ENCODE results near the gene CIAO2B. TPM values are rescaled to one million over a fixed set of nuclear protein-coding genes. Genes with fewer than 3 reads are reported as not detected.
"Not testable (repeated sequence)": the region's sequence is repeated elsewhere in the genome, so short reads cannot be mapped to it uniquely, and the experiment has no call there.

The CIAO2B gene
- polyA plus RNA-seq, result 100 to 1,000 TPM; 139 to 266 TPM

DNA sequence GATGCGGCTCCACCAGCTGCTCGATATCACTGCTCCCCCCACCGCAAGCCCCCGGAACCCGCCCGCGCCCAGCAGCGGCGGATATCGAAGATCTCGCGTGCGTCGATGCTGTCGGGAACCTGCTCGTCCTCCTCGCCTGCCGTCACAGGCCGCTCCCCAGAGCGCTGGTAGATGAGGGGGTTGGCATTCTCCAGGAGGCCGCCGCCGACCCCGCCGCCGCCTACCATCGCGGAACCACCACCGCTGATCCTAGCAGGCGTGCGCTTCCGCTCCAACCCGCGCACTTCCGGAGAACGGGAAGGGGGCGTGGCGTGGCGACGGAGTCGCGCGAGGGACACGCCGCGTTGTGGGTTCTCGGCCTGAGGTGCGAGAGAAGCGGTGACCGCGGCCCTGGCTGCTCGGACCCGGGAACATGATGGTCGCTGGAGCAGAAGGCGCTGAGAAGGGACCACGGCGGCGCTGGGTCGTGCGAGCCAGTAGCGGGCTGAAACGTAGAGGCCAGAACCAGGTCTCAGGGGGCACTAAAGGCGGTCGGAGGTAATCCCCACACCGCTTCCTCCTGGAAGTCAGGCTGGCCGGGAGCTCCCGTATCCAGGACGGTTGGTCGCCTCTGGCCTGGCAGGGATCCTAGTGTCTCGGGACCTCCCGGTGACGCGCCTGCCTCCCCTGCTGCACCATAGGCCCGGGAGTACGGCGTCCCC is at the start of gene CIAO2B:
Gene CIAO2B (minus strand): TSS at position 265 of the 701 bp plus-strand sequence. CDS start 38 bp downstream, at position 227.
- H3K36me3 ChIP-seq (ENCODE audit: control insufficient read depth in 2 of 2, insufficient read depth in 2 of 2, low read length in 1 of 2), result peaks cover 9 to 29% of the 10 kb centered on the region in 2 donors
- no peaks in the 10 kb centered on the region for H3K27me3 ChIP-seq (ENCODE audit: control insufficient read depth in 1 of 2, insufficient read depth in 2 of 2, low read length in 2 of 2)
- peak within 1 kb of the TSS; percentile 96 for H3K27ac ChIP-seq (ENCODE audit: low read depth in 2 of 2, low read length in 1 of 2)
- H3K9me3 ChIP-seq (ENCODE audit: control insufficient read depth in 2 of 2, insufficient read depth in 1 of 2, low read depth in 1 of 2, low read length in 1 of 2), result no peaks in the 10 kb centered on the region
- H3K4me1 ChIP-seq (ENCODE audit: control insufficient read depth in 2 of 2, insufficient read depth in 2 of 2, low read length in 1 of 2), result peaks cover 7 to 15% of the 10 kb centered on the region in 2 donors
- WGBS, 2 donors, result 0% methylated on average over 73 to 76 of the region's 76 CpGs
- peak within 1 kb of the TSS; percentile 75 for H3K4me3 ChIP-seq (ENCODE audit: low read depth in 1 of 2, low read length in 2 of 2)

DNA sequence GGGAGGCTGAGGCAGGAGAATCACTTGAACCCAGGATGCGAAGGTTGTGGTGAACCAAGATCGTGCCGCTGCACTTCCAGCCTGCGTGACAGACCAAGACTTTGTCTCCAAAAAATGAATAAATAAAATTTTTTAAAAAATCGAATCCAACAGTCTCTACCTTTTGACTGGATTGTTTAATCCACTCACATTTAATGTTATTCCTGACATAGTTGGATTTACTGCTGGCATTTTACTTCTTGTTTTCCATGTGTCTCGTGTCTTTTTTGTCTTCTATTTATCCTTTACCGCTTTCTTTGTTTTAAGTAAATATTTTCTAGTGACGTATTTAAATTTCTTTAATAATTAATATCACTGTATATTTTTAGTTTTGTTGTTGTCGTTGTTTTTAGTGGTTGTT is 48.8 kb upstream of the CIAO2B start:
- no peak overlapping the region for H3K4me3 ChIP-seq (ENCODE audit: low read depth in 1 of 2, low read length in 2 of 2)
- 95 to 96% methylated on average over 9 of the region's 9 CpGs for WGBS, 2 donors
- H3K9me3 ChIP-seq (ENCODE audit: control insufficient read depth in 2 of 2, insufficient read depth in 1 of 2, low read depth in 1 of 2, low read length in 1 of 2), result no peaks in the 10 kb centered on the region
- H3K27me3 ChIP-seq (ENCODE audit: control insufficient read depth in 1 of 2, insufficient read depth in 2 of 2, low read length in 2 of 2), result no peaks in the 10 kb centered on the region
- H3K4me1 ChIP-seq (ENCODE audit: control insufficient read depth in 2 of 2, insufficient read depth in 2 of 2, low read length in 1 of 2), result peaks cover 0 to 1% of the 10 kb centered on the region in 2 donors
- H3K27ac ChIP-seq (ENCODE audit: low read depth in 2 of 2, low read length in 1 of 2), result no peak overlapping the region
- H3K36me3 ChIP-seq (ENCODE audit: control insufficient read depth in 2 of 2, insufficient read depth in 2 of 2, low read length in 1 of 2), result no peaks in the 10 kb centered on the region

DNA sequence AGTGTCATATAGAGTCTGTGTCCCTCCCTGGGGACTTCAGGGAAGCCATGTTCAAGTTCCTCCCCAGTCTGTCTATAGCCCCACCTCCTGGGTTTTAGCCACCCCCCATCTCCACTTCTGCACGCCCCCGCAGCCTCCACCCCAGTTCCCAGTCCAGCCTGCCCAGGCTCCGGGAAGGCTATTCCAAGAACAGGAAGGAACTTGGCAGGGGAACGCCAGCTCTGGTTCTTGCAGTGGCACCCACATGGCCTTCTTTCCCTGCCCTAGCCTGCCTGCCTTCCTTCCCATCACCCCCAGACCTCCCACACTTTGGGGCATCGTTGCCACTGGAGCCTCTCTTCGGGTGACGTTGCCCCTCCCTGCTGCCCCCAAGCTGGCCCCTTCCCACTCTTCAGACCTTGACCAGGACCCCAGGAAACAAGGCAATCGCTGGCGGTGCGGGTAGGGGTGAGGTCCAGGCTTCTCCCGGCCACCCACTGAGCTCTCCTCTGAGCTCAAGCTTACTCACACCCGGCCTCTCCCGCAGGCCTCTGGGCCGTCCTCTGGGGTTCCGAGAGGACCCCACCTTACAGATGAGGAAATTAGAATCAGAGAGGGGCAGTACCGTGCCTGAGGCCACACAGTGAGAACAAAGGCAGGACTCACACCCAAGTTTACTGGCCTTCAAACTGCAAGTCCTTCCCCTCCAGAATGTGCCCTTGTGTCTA is 45.0 kb upstream of the CIAO2B start:
- H3K4me3 ChIP-seq (ENCODE audit: low read depth in 1 of 2, low read length in 2 of 2), result no peak overlapping the region
- 58 to 64% methylated on average over 15 to 16 of the region's 16 CpGs for whole genome bisulfite sequencing, 2 donors
- no peaks in the 10 kb centered on the region for H3K27me3 ChIP-seq (ENCODE audit: control insufficient read depth in 1 of 2, insufficient read depth in 2 of 2, low read length in 2 of 2)
- H3K27ac ChIP-seq (ENCODE audit: low read depth in 2 of 2, low read length in 1 of 2), result no peak overlapping the region
- H3K36me3 ChIP-seq (ENCODE audit: control insufficient read depth in 2 of 2, insufficient read depth in 2 of 2, low read length in 1 of 2), result no peaks in the 10 kb centered on the region
- no peaks in the 10 kb centered on the region for H3K9me3 ChIP-seq (ENCODE audit: control insufficient read depth in 2 of 2, insufficient read depth in 1 of 2, low read depth in 1 of 2, low read length in 1 of 2)
- H3K4me1 ChIP-seq (ENCODE audit: control insufficient read depth in 2 of 2, insufficient read depth in 2 of 2, low read length in 1 of 2), result peaks cover 2% of the 10 kb centered on the region in 2 donors

- H3K27ac ChIP-seq (ENCODE audit: low read depth in 2 of 2, low read length in 1 of 2), result no peak overlapping the region
- H3K36me3 ChIP-seq (ENCODE audit: control insufficient read depth in 2 of 2, insufficient read depth in 2 of 2, low read length in 1 of 2), result no peaks in the 10 kb centered on the region
- 19 to 27% methylated on average over 12 to 15 of the region's 15 CpGs for WGBS, 2 donors
- no peak overlapping the region for H3K4me3 ChIP-seq (ENCODE audit: low read depth in 1 of 2, low read length in 2 of 2)
- H3K27me3 ChIP-seq (ENCODE audit: control insufficient read depth in 1 of 2, insufficient read depth in 2 of 2, low read length in 2 of 2), result no peaks in the 10 kb centered on the region
- H3K4me1 ChIP-seq (ENCODE audit: control insufficient read depth in 2 of 2, insufficient read depth in 2 of 2, low read length in 1 of 2), result peaks cover 2% of the 10 kb centered on the region in 2 donors
- no peaks in the 10 kb centered on the region for H3K9me3 ChIP-seq (ENCODE audit: control insufficient read depth in 2 of 2, insufficient read depth in 1 of 2, low read depth in 1 of 2, low read length in 1 of 2)
Measured at GRCh38 chr16:66977341-66978113, 43.3 kb upstream of the CIAO2B start.

- 39 to 43% methylated on average over 13 of the region's 13 CpGs for WGBS, 2 donors
Measured at GRCh38 chr16:66976746-66977145, 42.5 kb upstream of the CIAO2B start.

DNA sequence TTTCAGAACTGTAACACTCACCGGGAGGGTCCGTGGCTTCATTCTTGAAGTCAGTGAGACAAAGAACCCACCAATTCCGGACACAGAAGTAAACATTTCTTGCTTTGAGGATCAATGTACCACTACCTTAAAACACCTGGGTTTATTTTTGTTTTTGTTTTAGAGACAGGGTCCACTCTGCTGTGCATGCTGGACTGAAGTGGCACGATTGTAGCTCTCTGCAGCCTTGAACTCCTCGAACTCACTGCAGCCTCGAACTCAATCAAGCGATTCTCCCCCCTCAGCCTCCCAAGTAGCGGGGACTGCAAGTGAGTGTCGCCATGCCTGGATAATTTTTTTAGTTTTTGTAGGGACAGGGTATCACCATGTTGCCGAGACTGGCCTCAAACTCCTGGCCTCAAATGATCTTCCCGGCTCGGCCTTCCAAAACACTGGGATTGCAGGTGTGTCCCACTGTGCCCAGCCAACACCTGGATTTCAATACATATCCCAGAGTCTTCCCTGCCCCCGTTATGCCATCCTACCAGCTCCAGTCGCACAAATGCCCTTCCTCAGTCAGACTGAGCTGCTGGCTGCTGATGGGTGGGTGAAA is 41.2 kb upstream of the CIAO2B start:
- Histone ChIP-seq H3K9me3 (ENCODE audit: control insufficient read depth in 2 of 2, insufficient read depth in 1 of 2, low read depth in 1 of 2, low read length in 1 of 2) (no peaks in the 10 kb centered on the region), H3K4me1 (ENCODE audit: control insufficient read depth in 2 of 2, insufficient read depth in 2 of 2, low read length in 1 of 2) (peaks cover 2% of the 10 kb centered on the region in 2 donors), H3K4me3 (ENCODE audit: low read depth in 1 of 2, low read length in 2 of 2) (no peak overlapping the region), H3K27me3 (ENCODE audit: control insufficient read depth in 1 of 2, insufficient read depth in 2 of 2, low read length in 2 of 2) (no peaks in the 10 kb centered on the region), H3K36me3 (ENCODE audit: control insufficient read depth in 2 of 2, insufficient read depth in 2 of 2, low read length in 1 of 2) (no peaks in the 10 kb centered on the region), H3K27ac (ENCODE audit: low read depth in 2 of 2, low read length in 1 of 2) (no peak overlapping the region)
- WGBS, 2 donors, result 80 to 85% methylated on average over 14 of the region's 14 CpGs

More at GRCh38 chr16:66976746-66977145, 42.5 kb upstream of the CIAO2B start:
- Histone ChIP-seq H3K4me1 (ENCODE audit: control insufficient read depth in 2 of 2, insufficient read depth in 2 of 2, low read length in 1 of 2) (peaks cover 2% of the 10 kb centered on the region in 2 donors), H3K27me3 (ENCODE audit: control insufficient read depth in 1 of 2, insufficient read depth in 2 of 2, low read length in 2 of 2) (no peaks in the 10 kb centered on the region), H3K36me3 (ENCODE audit: control insufficient read depth in 2 of 2, insufficient read depth in 2 of 2, low read length in 1 of 2) (no peaks in the 10 kb centered on the region), H3K9me3 (ENCODE audit: control insufficient read depth in 2 of 2, insufficient read depth in 1 of 2, low read depth in 1 of 2, low read length in 1 of 2) (no peaks in the 10 kb centered on the region), H3K27ac (ENCODE audit: low read depth in 2 of 2, low read length in 1 of 2) (no peak overlapping the region), H3K4me3 (ENCODE audit: low read depth in 1 of 2, low read length in 2 of 2) (no peak overlapping the region)

- H3K4me3 ChIP-seq (ENCODE audit: low read depth in 1 of 2, low read length in 2 of 2); H3K36me3 ChIP-seq (ENCODE audit: control insufficient read depth in 2 of 2, insufficient read depth in 2 of 2, low read length in 1 of 2); H3K27me3 ChIP-seq (ENCODE audit: control insufficient read depth in 1 of 2, insufficient read depth in 2 of 2, low read length in 2 of 2); H3K9me3 ChIP-seq (ENCODE audit: control insufficient read depth in 2 of 2, insufficient read depth in 1 of 2, low read depth in 1 of 2, low read length in 1 of 2); H3K4me1 ChIP-seq (ENCODE audit: control insufficient read depth in 2 of 2, insufficient read depth in 2 of 2, low read length in 1 of 2); H3K27ac ChIP-seq (ENCODE audit: low read depth in 2 of 2, low read length in 1 of 2): not testable (repeated sequence)
- 68 to 71% methylated on average over 11 of the region's 11 CpGs for WGBS, 2 donors
Measured at GRCh38 chr16:66974932-66975246, 40.7 kb upstream of the CIAO2B start.

DNA sequence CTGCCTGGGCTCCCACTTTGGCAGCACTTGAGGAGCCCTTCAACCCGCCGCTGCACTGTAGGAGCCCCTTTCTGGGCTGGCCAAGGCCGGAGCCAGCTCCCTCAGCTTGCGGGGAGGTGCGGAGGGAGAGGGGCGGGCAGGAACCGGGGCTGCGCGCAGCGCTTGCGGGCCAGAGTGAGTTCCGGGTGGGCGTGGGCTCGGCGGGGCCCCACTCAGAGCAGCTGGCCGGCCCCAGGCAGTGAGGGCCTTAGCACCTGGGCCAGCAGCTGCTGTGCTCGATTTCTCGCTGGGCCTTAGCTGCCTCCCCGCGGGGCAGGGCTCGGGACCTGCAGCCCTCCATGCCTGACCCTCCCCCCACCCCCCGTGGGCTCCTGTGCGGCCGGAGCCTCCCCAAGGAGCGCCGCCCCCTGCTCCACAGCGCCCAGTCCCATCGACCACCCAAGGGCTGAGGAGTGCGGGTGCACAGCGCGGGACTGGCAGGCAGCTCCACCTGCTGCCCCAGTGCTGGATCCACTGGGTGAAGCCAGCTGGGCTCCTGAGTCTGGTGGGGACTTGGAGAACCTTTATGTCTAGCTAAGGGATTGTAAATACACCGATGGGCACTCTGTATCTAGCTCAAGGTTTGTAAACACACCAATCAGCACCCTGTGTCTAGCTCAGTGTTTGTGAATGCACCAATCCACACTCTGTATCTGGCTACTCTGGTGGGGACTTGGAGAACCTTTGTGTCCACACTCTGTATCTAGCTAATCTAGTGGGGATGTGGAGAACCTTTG is 40.1 kb upstream of the CIAO2B start:
- WGBS, 2 donors, result 86 to 87% methylated on average over 32 of the region's 32 CpGs

GRCh38 chr16:66973716-66974115 is 39.5 kb upstream of the CIAO2B start:
- no peak overlapping the region for H3K27ac ChIP-seq (ENCODE audit: low read depth in 2 of 2, low read length in 1 of 2)
- H3K4me3 ChIP-seq (ENCODE audit: low read depth in 1 of 2, low read length in 2 of 2), result no peak overlapping the region
- 79 to 89% methylated on average over 6 of the region's 6 CpGs for WGBS, 2 donors
- no peaks in the 10 kb centered on the region for H3K27me3 ChIP-seq (ENCODE audit: control insufficient read depth in 1 of 2, insufficient read depth in 2 of 2, low read length in 2 of 2)
- no peaks in the 10 kb centered on the region for H3K36me3 ChIP-seq (ENCODE audit: control insufficient read depth in 2 of 2, insufficient read depth in 2 of 2, low read length in 1 of 2)
- peaks cover 2% of the 10 kb centered on the region in 2 donors for H3K4me1 ChIP-seq (ENCODE audit: control insufficient read depth in 2 of 2, insufficient read depth in 2 of 2, low read length in 1 of 2)
- no peaks in the 10 kb centered on the region for H3K9me3 ChIP-seq (ENCODE audit: control insufficient read depth in 2 of 2, insufficient read depth in 1 of 2, low read depth in 1 of 2, low read length in 1 of 2)

More for the DNA sequence above, 40.1 kb upstream of the CIAO2B start:
- not testable (repeated sequence) for H3K27me3 ChIP-seq (ENCODE audit: control insufficient read depth in 1 of 2, insufficient read depth in 2 of 2, low read length in 2 of 2); H3K36me3 ChIP-seq (ENCODE audit: control insufficient read depth in 2 of 2, insufficient read depth in 2 of 2, low read length in 1 of 2); H3K27ac ChIP-seq (ENCODE audit: low read depth in 2 of 2, low read length in 1 of 2); H3K9me3 ChIP-seq (ENCODE audit: control insufficient read depth in 2 of 2, insufficient read depth in 1 of 2, low read depth in 1 of 2, low read length in 1 of 2); H3K4me1 ChIP-seq (ENCODE audit: control insufficient read depth in 2 of 2, insufficient read depth in 2 of 2, low read length in 1 of 2); H3K4me3 ChIP-seq (ENCODE audit: low read depth in 1 of 2, low read length in 2 of 2)

All from esophagus (tissue), 2 donors.